H1 (cell line): ENCODE results near the gene CAGE1.

Source experiments
- CBX5 ChIP-seq: fragments of 300-800, 300-1000 bp; sonication (generic); IDR thresholded peaks from 2 replicates; pipeline ENCODE4 v1.7.1; 2016; ENCODE audit warnings: antibody characterized with exemption, low read length, low read depth
- NRF1 ChIP-seq: IDR thresholded peaks from 2 replicates; pipeline ENCODE4 v1.6.1; 2011; ENCODE audit warnings: mild to moderate bottlenecking, low read depth, low read length, improper control_type of control experiment
- POLR2A ChIP-seq, 2 experiments: IDR thresholded peaks; 1 replicate in 1 of 2; 2 replicates in 1 of 2; pipeline ENCODE4 v1.6.1; 2011; ENCODE audit warnings: low read depth in 2 of 2, low read length in 2 of 2, mild to moderate bottlenecking in 2 of 2; ENCODE audit errors: control extremely low read depth in 1 of 2
- POLR2AphosphoS5 ChIP-seq: IDR thresholded peaks from 2 replicates; pipeline ENCODE4 v1.6.1; 2011; ENCODE audit warnings: low read depth, low read length
- TAF1 ChIP-seq: IDR thresholded peaks from 2 replicates; pipeline ENCODE4 v1.6.1; 2011; ENCODE audit warnings: mild to moderate bottlenecking, low read depth, low read length
- TCF12 ChIP-seq: IDR thresholded peaks from 2 replicates; pipeline ENCODE4 v1.6.1; 2011; ENCODE audit warnings: low read depth, mild to moderate bottlenecking, low read length
- TF ChIP-seq, protein P1 (sequence below), 3 experiments: IDR thresholded peaks; 1 replicate in 2 of 3; 2 replicates in 1 of 3; pipeline versions ENCODE4 v1.5.1 to v1.6.1; 2011; ENCODE audit warnings: low read length in 3 of 3, mild to moderate bottlenecking in 3 of 3, inconsistent platforms in 2 of 3, low read depth in 1 of 3, moderate library complexity in 1 of 3; ENCODE audit not compliant: insufficient read depth in 1 of 3; ENCODE audit errors: control extremely low read depth in 1 of 3
- TF ChIP-seq, protein P2 (sequence below): IDR thresholded peaks from 2 replicates; pipeline ENCODE4 v1.6.1; 2011; ENCODE audit warnings: low read length, improper control_type of control experiment

DNA sequence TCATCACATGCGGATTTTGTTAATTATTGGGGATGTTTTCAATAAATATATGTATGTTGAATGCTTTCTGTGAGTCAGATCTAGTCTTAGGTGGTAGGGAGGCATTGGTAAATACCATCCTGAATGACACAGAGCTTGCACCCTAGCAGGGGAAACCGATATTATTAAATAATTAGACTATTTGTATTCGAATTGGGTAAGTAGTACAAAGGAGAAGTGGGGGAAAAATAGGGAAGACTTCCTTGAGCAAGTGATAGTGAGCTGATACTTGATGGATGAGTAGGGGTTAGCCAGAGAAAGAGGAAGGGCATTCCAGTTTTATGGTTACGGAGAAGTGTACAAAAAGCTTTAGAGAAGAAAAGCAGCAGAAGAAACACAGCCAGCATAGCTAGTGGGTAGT lies 1.6 kb upstream of the CAGE1 start:
- TF ChIP-seq CBX5 (no peak), POLR2AphosphoS5 (no peak), TAF1 (no peak), TCF12 (no peak), POLR2A (IDR thresholded peaks at IDR 0.05; ENCODE audit: control extremely low read depth in 1 of 2, low read depth in 2 of 2, low read length in 2 of 2) (no peak), NRF1 (no peak)
- TF ChIP-seq, protein P1, sequence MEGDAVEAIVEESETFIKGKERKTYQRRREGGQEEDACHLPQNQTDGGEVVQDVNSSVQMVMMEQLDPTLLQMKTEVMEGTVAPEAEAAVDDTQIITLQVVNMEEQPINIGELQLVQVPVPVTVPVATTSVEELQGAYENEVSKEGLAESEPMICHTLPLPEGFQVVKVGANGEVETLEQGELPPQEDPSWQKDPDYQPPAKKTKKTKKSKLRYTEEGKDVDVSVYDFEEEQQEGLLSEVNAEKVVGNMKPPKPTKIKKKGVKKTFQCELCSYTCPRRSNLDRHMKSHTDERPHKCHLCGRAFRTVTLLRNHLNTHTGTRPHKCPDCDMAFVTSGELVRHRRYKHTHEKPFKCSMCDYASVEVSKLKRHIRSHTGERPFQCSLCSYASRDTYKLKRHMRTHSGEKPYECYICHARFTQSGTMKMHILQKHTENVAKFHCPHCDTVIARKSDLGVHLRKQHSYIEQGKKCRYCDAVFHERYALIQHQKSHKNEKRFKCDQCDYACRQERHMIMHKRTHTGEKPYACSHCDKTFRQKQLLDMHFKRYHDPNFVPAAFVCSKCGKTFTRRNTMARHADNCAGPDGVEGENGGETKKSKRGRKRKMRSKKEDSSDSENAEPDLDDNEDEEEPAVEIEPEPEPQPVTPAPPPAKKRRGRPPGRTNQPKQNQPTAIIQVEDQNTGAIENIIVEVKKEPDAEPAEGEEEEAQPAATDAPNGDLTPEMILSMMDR (IDR thresholded peaks at IDR 0.05; ENCODE audit: control extremely low read depth in 1 of 3, insufficient read depth in 1 of 3, low read depth in 1 of 3, low read length in 3 of 3) = no peak
- TF ChIP-seq, protein P2, sequence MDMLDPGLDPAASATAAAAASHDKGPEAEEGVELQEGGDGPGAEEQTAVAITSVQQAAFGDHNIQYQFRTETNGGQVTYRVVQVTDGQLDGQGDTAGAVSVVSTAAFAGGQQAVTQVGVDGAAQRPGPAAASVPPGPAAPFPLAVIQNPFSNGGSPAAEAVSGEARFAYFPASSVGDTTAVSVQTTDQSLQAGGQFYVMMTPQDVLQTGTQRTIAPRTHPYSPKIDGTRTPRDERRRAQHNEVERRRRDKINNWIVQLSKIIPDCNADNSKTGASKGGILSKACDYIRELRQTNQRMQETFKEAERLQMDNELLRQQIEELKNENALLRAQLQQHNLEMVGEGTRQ = no peak
